GM15510 (cell line): Measurements from ENCODE around the gene AADACL3.

Experiments used
- POLR2A ChIP-seq: IDR thresholded peaks from 3 replicates; pipeline ENCODE4 v1.6.1; 2011; ENCODE audit warnings: borderline replicate concordance; ENCODE audit not compliant: insufficient read length; ENCODE audit errors: extremely low read depth

Gene AADACL3, protein sequence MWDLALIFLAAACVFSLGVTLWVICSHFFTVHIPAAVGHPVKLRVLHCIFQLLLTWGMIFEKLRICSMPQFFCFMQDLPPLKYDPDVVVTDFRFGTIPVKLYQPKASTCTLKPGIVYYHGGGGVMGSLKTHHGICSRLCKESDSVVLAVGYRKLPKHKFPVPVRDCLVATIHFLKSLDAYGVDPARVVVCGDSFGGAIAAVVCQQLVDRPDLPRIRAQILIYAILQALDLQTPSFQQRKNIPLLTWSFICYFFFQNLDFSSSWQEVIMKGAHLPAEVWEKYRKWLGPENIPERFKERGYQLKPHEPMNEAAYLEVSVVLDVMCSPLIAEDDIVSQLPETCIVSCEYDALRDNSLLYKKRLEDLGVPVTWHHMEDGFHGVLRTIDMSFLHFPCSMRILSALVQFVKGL

DNA sequence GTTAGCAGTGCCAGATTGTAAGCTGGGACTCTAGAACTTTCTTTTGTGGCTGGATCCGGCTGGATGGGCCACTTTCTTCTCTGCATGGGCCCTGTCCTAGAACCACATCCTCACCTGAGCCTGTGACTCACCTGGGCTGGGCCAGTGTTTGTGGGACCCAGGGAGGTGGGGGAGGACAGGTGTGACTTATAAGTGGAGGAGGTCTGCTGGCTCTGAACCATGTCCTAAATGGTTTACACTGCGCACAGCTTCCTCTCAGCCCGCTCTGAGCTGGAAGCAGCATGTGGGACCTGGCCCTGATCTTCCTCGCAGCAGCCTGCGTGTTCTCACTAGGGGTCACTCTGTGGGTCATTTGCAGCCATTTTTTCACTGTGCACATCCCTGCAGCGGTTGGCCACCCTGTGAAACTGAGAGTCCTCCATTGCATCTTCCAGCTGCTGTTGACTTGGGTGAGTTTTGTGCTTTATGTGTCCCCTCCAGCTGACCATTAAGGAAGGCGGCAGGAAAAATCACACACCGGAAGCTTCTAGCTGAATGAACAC lies at the start of gene AADACL3:
Gene AADACL3 (plus strand): TSS at position 215 of the 542 bp plus-strand sequence. CDS start 67 bp downstream, at position 282.
- TF ChIP-seq POLR2A = no peak

DNA sequence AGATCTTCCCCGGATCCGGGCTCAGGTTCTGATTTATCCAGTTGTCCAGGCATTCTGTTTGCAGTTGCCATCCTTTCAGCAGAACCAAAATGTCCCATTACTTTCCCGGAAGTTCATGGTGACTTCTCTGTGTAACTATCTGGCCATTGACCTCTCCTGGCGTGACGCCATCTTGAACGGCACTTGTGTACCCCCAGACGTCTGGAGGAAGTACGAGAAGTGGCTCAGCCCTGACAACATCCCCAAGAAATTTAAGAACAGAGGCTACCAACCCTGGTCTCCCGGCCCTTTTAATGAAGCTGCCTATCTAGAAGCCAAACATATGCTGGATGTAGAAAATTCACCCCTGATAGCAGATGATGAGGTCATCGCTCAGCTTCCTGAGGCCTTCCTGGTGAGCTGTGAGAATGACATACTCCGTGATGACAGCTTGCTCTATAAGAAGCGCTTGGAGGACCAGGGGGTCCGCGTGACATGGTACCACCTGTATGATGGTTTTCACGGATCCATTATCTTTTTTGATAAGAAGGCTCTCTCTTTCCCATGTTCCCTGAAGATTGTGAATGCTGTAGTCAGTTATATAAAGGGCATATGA lies 49.7 kb upstream of the AADACL3 start:
- TF ChIP-seq POLR2A = no peak

DNA sequence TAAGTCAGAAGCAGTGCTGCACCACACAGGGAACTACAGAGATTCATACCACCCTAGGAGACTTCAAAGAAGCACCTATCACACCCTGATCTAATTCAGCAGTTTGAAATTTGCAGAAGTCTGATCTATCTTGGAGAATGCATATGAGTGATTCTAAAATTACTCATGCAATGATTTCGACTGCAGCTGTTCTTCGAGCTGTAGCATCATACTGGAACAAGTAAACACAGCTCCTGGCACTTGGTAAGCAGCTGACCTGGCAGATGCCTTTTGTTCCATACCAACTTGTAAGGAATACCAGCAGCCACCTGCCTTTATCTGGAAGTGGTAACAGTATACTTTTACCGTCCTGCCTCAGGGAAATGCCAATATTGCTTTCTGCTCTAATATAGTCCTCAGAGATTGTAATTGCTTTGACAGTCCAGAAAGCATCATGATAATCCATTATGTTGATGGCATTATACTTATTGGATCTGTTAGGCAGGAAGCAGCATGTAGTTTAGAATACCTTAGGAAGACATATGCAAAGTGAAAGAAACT lies 46.3 kb upstream of the AADACL3 start:
- TF ChIP-seq POLR2A = no peak

DNA sequence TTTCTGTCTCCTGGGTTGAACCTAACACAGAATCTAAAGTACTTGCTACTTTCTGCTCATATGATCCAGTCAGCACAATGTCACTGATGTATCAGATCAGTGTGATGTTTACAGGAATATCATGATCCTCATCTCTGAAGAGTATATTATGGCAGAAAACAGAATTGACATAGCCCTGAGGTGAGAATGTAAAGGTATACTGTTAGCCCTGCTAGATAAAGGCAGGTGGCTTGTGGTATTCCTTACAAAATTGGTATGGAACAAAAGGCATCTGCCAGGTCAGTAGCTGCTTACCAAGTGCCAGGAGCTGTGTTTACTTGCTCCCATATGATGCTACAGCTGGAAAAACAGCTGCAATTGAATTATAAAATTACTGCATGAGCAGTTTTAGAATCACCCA lies 41.6 kb upstream of the AADACL3 start:
- no peak for TF ChIP-seq POLR2A

DNA sequence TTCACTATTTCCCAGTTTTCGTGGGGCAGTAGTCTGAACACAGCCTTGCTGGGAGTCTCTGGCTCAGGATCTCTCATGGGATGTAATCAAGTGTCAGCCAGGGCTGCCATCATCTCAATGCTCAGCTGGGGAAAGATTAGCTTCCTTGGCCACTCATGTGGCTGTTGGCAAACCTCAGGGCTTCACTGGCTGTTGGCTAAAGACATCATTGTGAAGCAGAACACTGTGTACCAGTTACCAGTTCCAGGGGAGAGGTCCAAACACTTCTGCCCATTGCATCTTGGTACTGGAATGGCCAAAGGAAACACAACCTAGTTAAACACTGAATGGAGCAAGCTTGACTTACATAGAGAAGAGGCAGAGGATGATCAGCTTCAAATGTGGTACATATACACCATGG lies 38.3 kb upstream of the AADACL3 start:
- TF ChIP-seq POLR2A = no peak

DNA sequence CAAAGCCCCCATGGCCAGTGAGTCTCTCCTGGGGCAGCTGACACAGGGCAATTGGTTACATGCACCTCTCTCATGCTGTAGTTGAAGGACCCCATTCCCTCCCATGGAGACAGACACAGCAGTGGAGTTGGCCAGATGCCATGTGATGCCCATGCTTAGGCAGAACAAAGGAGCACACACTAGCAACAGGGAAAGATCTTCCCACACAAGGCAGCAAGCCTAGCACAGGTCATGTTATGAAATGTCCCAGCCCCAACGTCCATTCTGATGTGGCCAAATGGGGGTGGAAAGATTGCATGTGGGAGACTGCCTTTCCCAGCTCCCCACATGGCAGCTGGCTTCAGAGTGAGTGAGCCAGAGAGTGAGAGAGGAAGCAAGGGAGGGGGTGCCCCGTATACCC lies 37.6 kb upstream of the AADACL3 start:
- TF ChIP-seq POLR2A = no peak

DNA sequence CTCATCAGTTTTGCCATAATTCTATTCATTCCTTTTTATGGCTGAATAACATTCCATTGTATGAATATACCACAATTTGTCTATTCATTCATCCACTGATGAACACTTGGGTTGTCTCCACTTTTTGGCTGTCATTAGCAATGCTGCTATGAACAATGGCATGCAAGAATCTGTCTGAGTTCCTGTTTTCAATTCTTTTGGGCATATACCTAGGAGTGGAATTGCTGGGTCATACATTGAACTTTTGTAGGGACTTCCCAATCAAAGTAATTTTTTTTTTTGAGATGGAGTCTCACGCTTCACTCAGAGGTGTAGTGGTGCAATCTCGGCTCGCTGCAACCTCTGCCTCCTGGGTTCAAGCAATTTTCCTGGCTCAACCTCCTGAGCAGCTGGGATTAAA lies 37.1 kb upstream of the AADACL3 start:
- TF ChIP-seq POLR2A = no peak

DNA sequence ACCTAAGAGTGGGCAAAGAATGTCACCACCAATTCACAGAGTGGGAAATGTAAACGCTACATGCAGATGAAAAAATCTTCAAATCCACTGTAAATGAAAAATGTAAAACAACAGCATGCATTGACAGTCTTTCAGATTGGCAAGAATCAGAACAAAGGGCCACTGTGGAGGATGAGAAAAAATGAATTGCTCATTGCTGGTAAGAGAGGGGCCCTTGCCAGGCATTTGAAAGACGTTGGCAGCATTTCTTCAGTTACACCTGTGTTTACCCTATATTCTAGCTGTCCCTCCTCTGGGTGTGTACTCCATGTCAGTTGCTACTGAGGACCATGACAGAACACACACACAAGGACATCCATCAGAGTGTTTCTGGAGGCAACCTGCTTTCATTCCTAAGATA lies 25.8 kb upstream of the AADACL3 start:
- no peak for TF ChIP-seq POLR2A

DNA sequence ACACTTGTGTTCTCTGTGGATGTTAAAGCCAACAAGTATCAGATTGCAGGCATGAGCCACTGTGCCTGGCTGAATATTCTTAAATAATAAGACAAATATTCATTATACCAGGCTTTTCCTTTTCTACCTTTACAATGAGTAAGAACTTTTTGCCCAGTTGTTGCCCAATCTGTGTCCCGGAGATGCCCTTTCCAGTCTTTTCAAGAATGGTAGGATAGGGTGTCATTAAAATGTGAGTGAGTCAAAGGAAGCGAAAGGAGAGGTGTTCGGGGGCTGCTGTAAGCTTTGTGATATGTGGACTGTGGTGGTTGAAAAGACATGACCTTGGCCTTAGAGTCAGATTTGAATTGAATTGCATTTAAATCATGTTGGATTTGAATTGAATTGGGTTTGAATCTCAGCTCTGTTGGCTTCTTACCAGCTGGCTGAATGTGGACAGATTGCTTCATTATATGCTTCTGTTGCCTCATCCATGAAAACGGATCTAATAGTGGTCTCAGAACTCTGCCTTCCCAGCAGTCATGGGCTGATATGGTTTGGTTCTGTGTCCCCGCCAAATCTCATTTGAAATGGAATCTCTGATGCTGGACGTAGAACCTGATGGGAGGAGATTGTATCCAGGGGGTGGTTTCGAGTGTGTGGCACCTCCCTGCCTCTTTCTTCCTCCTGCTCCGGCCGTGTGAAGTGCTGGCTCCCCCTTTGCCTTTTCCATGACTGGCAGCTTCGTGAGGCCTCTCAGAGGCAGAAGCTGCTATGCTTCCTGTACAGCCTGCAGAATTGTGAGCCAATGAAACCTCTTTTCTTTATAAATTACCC lies 22.7 kb upstream of the AADACL3 start:
- no peak for TF ChIP-seq POLR2A

DNA sequence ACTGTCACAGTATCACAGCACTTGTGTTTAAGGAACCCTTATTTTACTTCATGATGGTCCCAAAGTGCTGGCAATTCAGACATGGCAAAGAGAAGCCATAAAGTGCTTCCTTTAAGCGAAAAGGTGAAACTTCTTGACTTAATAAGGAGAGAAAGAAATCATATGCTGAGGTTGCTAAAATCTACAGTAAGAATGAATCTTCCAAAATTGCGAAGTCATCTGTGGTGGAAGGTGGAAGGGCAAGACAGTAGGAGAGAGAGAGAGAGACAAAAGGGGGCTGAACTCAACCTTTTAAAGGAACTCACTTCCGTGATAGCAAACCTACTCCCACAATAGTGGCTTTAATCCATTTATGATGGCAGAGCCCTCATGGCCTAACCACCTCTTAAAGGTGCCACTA lies 19.3 kb upstream of the AADACL3 start:
- no peak for TF ChIP-seq POLR2A

DNA sequence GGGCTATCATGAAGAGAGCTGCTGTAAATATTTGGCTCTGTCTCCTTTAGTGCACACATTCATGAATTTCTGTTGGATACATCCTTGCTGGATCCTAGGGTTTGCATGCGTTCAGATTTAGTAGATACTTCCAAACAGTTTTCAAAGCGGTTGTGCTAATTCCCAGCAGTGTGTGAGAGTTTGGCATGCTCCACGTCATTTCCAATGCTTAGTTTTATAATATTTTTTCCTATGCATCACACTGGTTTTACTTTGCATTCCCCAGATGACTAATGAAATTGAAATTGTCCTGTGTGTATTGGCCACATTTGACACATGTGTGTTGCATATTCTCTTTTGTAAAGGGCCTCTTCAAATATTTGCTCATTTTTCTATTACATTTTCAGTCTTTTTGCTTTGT lies 18.5 kb upstream of the AADACL3 start:
- TF ChIP-seq POLR2A = no peak

DNA sequence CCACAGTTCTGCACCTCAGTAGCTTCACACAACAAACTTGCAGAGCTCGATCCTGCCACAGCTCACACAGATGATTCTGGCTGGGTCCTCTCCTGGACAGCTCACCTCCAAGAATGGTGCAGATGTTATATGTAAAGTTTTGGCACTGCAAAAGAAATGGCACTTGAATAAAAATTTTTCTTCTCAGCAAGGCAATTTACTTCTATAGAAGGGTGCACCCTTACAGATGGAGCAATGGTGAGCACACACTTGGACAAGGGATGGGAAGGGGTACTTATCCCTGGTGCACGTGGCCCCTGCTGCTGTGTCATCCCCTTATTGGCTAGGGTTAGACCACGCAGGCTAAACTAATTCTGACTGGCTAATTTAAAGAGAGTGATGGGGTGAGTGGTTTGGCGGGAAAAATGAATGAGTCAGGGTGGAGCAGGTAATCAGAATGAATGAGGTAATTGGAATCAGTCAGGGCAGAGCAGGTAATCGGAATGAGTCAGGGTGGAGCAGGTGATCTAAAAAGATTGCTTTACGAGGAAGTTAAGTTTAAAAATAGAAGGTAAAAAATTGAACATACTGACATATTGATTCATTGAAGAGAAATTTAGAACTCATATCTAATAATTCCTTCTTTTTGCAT lies 12.0 kb upstream of the AADACL3 start:
- TF ChIP-seq POLR2A = no peak

DNA sequence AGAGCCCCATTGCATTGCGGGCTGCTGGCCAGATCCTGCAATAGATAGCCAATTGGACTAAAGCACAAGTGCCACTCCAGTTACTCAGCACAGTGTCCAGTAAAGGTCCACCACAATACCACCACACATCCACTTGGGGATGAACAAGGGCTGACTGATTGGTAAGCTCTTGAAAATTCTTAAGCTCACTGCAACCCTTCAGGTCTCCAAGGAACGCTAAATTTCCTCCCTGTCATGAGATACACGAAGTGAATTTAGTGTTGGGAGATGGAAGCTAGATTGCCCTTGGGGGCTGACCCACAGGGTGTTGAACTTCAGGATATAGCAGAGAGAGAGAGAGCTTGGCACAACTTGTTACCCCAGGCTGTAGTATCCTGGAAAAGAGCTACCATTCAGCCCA lies 9.8 kb upstream of the AADACL3 start:
- TF ChIP-seq POLR2A = no peak

DNA sequence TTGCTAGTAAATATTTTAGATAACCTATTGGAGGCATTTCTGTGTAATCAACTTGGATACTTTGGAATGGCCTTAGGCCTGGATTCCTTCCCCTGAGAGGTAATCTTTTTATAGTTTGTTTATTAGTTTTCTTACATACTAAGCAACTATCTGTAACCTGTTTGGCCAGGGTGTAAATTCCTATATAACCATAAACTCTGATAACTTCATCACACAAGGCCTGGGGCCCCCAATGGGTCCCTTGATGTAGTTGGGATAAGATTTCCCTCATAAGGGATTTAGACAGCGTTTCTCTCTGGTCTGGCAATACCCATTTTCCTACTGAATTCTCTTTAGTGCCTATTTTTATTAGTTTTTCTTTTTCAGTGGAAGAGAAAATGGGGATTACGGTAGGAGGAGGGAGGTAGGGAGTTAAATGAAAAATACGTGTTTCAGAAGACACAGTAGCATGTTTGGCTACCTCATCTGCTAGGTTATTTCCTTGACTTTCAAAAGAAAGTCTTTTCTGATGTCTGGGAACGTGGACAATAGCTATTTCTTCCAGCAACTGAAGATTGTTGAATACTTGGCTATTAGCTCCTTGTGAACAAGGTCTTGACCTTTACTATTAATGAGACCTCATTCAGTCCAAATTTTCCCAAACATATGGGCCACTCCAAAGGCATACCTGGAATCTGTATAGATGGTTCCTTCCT lies 7.4 kb upstream of the AADACL3 start:
- TF ChIP-seq POLR2A = no peak
